DMS114 treated with DMSO at 0.1 percent for 48 hours (cell line): ENCODE measurements around the gene PTBP2.
"Not testable (repeated sequence)": the region's sequence is repeated elsewhere in the genome, so short reads cannot be mapped to it uniquely, and the experiment has no call there.

Experiments
- DNase-seq: peaks from one replicate; lab custom pipeline; 2025; ENCODE audit not compliant: unreplicated experiment; lab: John Stamatoyannopoulos, UW

PTBP2 gene

GRCh38 chr1:96730574-96731298, 9.2 kb downstream of the PTBP2 start:
- DNase-seq, result no peak

DNA sequence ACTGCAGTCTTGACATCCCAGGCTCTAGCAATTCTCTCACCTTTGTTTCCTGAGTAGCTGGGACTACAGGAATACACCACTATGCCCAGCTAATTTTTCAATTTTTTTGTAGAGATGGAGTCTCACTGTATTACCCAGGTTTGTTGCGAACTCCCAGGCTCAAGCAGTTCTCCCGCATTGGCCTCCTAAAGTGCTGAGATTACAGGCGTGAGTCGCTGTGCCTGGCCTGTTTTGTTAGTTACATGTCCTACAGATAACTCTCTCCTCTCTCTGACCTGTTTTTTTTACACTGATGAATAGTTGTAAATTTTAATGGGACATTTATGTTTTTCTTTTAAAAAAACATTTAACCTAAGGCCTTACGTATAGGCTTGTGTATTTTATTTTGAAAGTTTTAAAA, 19.8 kb downstream of the PTBP2 start:
- DNase-seq, result no peak

DNA sequence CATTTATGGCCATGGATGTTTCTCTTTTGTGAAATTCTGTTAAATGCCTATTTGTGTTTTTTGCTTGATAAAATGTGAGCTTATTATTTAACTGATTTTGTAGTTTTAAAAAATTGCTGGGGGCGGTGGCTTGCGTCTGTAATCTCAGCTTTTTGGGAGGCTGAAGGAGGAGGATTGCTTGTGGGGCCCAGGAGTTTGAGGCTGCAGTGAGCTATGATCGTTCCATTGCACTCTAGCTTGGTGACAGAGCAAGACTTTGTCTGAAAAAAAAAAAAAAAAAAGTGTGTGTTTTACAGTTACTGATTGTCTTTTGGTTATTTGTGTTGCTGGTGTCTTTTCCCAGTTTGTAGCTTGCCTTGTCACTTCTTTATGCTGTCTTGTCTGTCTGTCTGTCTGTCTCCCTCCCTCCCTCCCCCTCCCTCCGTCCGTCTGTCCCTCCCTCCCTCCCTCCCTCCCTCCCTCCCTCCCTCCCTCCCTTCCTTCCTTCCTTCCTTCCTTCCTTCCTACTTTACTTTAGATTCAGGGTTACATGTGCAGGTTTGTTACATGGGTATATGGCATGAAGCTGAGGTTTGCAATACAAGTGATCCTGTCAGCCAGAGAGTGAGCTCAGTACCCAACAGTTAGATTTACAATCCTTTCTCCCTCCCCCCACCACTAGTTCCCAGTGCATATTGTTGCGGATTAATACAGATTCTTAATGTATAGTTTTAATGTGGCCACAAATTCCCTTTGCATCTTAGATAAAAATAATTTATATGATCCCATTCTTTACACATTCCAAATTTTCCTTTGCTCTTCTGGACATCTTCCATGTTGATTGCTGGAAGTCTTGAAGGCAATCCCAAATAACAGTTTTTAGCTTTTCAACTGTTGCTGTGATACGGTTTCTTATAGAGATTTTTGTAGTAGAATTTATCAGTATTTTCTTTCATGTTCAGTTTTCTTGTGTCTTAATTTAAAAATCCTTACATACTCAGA, 25.1 kb downstream of the PTBP2 start:
- no peak for DNase-seq

DNA sequence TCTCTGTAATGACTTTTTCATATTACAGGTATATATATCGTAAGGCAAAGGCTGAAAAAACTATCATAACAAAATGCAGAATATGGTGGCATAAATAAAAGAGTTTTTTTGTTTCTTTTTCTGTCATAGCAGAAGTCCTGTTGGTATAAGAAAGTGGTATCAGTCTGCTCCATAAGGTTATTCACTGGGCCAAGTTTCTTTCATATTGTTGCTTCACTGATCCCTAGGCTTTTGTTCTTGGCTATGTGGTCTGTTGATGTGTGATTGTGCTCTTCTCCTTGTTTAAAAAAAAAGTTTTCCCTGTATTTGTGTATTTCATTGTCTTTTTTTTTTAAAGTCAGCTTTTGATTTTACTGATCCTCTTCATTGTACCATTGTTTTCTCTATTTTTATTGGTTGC, 26.0 kb downstream of the PTBP2 start:
- no peak for DNase-seq

GRCh38 chr1:96748078-96748477, 26.5 kb downstream of the PTBP2 start:
- DNase-seq, result no peak

DNA sequence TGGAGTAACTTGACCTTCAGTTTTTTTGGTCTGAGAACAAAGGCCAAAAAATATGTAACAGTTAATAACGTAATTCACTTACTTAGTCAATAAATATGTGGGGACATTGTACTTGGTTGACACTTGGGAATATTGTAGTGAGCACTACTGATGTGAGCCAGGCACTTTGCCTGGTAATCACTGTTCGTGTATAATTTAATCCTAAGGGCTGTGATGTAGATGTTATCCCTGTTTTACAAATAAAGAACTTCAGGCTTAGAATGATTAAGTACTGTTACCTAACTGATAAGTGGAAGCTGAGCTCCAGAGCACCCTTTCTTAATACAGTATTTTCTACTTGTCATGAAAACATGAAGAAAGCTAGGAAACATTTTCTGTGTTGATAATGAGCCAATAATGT, 28.0 kb downstream of the PTBP2 start:
- no peak for DNase-seq

DNA sequence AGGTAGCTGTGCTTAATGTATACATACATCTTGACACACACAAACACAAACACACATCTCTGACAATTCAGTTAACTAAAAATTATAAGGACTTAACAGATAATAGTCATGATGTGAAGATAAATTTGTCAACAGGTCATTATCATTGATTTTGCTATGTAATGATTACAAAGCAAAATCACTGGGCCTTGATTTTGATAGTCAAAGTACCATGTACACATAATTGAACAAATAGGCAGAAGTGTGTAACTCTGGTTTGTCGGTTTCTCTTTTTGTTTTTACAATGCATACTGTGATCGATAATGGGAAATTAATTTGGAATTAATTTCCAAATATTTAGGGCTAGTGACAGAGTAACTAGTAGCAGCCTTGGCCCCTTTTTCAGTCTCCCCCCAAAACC, 30.8 kb downstream of the PTBP2 start:
- no peak for DNase-seq

- DNase-seq, result no peak
These were observed 35.2 kb downstream of the PTBP2 start for GRCh38 chr1:96756789-96757188.

DNA sequence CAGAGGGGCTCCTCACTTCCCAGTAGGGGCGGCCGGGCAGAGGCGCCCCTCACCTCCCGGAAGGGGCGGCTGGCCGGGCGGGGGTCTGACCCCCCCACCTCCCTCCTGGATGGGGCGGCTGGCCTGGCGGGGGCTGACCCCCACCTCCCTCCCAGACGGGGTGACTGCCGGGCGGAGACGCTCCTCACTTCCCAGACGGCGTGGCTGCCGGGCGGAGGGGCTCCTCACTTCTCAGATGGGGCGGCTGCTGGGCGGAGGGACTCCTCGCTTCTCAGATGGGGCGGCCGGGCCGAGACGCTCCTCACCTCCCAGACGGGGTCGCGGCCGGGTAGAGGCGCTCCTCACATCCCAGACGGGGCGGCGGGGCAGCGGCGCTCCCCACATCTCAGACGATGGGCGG, 41.0 kb downstream of the PTBP2 start:
- DNase-seq, result not testable (repeated sequence)

- no peak for DNase-seq
These were observed 41.9 kb downstream of the PTBP2 start for GRCh38 chr1:96763514-96763913.

- no peak for DNase-seq
These were observed 42.9 kb downstream of the PTBP2 start for GRCh38 chr1:96764469-96764868.

DNA sequence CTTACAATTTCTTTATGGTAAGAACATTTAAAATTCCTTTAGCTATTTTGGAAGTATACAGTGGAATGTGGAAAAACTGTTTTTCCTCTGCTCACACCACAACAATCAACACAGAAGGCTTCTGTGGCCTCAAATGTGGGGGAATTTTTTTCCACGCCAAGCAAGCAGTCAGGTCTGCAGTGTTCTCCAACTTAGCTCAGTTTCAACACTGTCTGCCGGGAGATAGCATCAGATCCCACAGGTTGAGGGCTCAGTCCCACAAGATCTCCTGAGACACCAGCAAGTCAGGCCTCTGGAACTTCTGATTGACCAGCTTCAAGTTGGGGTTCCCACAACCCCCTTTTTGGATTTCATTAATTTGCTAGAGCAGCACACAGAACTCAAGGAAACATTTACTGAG, 50.3 kb downstream of the PTBP2 start:
- no peak for DNase-seq

DNA sequence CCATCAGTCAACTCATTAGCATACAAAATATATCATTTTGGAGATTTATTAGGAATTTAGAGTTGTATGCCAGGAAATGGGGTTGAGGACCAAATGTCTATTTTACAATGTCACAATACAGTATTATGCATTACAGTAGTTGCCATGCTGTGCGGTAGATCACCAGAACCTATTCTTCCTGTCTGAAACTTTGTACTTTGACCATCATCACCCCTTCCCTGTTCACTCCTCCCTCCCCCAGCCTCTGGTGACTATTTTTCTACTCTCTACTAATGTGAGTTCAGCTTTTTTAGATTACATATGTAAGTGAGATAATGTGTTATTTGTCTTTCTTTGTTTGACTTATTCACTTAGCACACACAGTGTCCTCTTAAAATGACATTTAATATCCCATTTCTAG, 50.8 kb downstream of the PTBP2 start:
- DNase-seq, result no peak

DNA sequence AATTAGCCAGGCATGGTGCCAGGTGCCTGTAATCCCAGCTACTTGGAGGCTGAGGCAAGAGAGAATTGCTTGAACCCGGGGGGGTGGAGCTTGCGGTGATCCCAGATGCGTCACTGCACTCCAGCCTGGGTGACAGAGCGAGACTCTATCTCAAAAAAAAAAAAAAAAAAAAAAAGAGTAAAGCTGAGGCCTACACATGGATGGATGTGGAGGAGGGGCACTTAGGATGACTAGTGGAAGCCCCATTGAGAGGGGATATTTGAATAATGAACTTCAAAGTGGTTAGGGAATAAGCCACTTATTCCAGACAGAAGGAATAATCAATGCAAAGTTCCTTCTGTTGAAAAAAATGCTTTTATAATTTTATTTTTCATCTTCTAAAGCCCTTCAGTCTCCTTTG, 51.4 kb downstream of the PTBP2 start:
- no peak for DNase-seq

- no peak for DNase-seq
These were observed 60.6 kb downstream of the PTBP2 start for GRCh38 chr1:96782206-96782605.

- no peak for DNase-seq
These were observed 61.3 kb downstream of the PTBP2 start for GRCh38 chr1:96782856-96783255.

DNA sequence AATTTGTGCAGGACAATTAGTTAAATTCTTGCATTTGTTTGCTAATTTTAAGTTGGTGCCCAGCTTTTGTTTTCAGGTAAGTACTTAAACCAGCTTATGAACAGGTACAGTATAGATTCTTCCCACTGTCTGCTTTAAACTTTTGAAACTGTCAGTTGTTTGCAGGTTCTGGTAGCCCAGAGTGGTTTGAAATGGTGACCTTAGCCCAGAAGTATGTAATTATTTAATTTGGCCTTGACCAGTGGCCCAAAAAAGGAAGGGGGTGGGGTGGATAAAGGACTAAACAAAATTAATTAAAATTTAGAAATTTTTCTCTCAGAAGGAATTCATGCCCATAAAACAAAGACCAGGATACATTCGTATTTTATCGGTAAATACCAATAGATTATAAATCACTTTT, 69.0 kb downstream of the PTBP2 start:
- DNase-seq, result no peak

- no peak for DNase-seq
These were observed 70.6 kb downstream of the PTBP2 start for GRCh38 chr1:96792220-96792619.

DNA sequence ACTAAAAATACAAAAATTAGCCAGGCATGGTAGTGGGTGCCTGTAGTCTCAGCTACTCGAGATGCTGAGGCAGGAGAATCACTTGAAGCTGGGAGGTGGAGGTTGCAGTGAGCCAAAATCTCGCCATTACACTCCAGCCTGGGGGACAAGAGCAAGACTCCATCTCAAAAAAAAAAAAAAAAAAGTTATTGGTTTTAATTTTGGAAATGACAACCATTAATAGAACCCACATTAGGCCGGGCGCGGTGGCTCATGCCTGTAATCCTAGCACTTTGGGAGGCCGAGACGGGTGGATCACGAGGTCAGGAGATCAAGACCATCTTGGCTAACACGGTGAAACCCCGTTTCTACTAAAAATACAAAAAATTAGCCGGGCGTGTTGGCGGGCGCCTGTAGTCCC, 80.1 kb downstream of the PTBP2 start:
- not testable (repeated sequence) for DNase-seq

DNA sequence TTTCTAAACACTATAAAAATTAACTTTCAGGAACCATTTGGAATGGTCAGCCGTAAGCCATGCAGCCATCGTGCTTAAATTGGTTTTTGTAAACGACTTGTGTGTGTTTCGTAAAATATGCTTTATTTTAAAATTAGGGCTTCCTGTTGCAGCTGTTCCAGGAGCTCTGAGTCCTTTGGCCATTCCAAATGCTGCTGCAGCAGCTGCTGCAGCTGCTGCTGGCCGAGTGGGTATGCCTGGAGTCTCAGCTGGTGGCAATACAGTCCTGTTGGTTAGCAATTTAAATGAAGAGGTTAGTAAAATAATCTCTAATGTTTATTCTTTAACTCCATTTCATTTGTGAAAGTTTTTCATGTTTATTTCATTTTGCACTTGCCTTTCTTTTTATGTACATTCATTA, 83.1 kb downstream of the PTBP2 start:
- DNase-seq, result no peak

GRCh38 chr1:96808191-96808590, 86.6 kb downstream of the PTBP2 start:
- no peak for DNase-seq

DNA sequence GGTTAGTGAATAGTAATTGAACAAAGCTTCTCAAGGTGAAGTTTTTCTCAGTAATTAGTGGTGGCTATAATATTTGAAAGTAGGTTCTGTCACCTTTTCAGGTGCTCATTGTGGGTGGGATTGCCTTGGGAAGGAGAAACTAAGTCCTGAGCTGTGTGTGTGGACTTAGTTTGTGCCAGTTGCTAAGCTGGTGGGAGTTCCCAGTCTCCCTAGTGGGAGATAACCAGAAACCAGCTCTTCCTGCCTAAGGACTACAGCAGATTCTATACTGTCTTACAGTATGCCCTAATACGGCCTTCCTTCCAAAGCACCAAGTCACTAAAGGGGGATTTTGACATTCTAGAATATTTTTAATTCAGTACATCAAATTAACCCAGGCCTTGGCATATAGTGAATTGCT, 94.3 kb downstream of the PTBP2 start:
- no peak for DNase-seq
